GM23248 (cell line): Measurements from ENCODE around the gene LGI2.

Source experiments
- EZH2 ChIP-seq: fragments of 200-600 bp; sonication (generic); IDR thresholded peaks from 2 replicates; pipeline ENCODE4 v1.6.1; 2018; ENCODE audit warnings: antibody characterized with exemption, mild to moderate bottlenecking; ENCODE audit not compliant: insufficient read depth, poor library complexity, severe bottlenecking
- EZH2phosphoT487 ChIP-seq: fragments of 200-600 bp; sonication (generic); IDR thresholded peaks from 2 replicates; pipeline ENCODE4 v1.6.1; 2018; ENCODE audit warnings: antibody characterized with exemption, moderate library complexity, mild to moderate bottlenecking, low read depth; ENCODE audit not compliant: insufficient read depth

DNA sequence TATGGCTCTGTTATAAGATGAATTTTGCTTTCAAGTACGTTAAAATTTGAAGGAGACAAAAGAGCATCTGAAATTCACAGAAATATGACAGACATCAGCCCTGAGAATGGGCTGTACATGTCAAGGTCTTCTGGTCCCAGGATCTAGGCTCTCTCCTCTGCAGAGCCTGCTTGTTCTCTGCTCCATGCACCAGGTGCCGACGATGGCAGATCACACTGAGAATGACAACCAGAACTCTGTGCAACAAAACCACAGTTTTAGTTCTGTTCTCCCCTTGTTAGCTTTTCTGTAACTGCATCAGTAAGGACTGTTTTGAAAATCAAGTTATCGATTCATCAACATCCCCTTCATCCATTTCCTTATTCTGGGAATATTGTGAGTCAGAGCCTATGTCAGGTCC, 30.9 kb upstream of the LGI2 start:
- TF ChIP-seq EZH2 (no peak), EZH2phosphoT487 (no peak)
